Left ventricle myocardium inferior (tissue), 1 donor: ENCODE data around the gene TLE5. TPM values are rescaled to one million over a fixed set of nuclear protein-coding genes. Genes with fewer than 3 reads are reported as not detected.

Experiments
- DNase-seq: peaks from one replicate; pipeline ENCODE4 v3.0.0-alpha.2; 2020
- H3K27ac ChIP-seq: fragments of 200-600 bp; replicated peaks from 2 replicates; pipeline ENCODE4 v1.8.0; 2021
- H3K27me3 ChIP-seq: fragments of 200-600 bp; 2 replicates; pipeline ENCODE4 v1.8.0; 2021; ENCODE audit warnings: low read depth
- H3K36me3 ChIP-seq: fragments of 200-600 bp; 2 replicates; pipeline ENCODE4 v1.8.0; 2021
- H3K4me1 ChIP-seq: fragments of 200-600 bp; 2 replicates; pipeline ENCODE4 v1.8.0; 2021
- H3K4me3 ChIP-seq: fragments of 200-600 bp; 2 replicates; pipeline ENCODE4 v1.8.0; 2021; ENCODE audit warnings: mild to moderate bottlenecking, moderate library complexity
- H3K9me3 ChIP-seq: fragments of 200-600 bp; replicated peaks from 2 replicates; pipeline ENCODE4 v1.8.0; 2021
- CTCF ChIP-seq: fragments of 200-600 bp; IDR thresholded peaks from 2 replicates; pipeline ENCODE4 v1.8.0; 2021; ENCODE audit warnings: antibody characterized with exemption, mild to moderate bottlenecking, borderline replicate concordance
- intact Hi-C: fragments of 100-400 bp; cut with micrococcal nuclease; formaldehyde crosslinking; loops from one replicate; pipeline ENCODE4 v1.11.0; 2022
- total RNA-seq: library from RNA; stranded (reverse); fragmentation: NEBNext Ultra II Directional; extraction: Animal tissue kit (Norgen Biotek cat#: 25700); gene quantifications from one replicate; pipeline ENCODE4 v1.2.1, GENCODE V29; 2021
- donor health status: DM: no; HTN: yes; CAD: no; lungs with severe emphysema.

Gene TLE5
- total RNA-seq, 1 donor from 2014 or later = 799 TPM

- Histone ChIP-seq H3K27me3 (no peaks in the 10 kb centered on the region), H3K9me3 (no peaks in the 10 kb centered on the region), H3K27ac (no peak overlapping the region), H3K4me1 (peaks cover 9% of the 10 kb centered on the region), H3K36me3 (no peaks in the 10 kb centered on the region), H3K4me3 (no peak overlapping the region)
- intact Hi-C loops = no loop called here
- DNase-seq = no peak
- no peak for TF ChIP-seq CTCF
Observed at GRCh38 chr19:3067563-3067962, 5.3 kb upstream of the TLE5 start.

- intact Hi-C loops = no loop called here
- no peak for TF ChIP-seq CTCF
- H3K27me3 ChIP-seq = no peaks in the 10 kb centered on the region
Observed at GRCh38 chr19:3066482-3067049, 4.3 kb upstream of the TLE5 start.

GRCh38 chr19:3065675-3066357, 3.5 kb upstream of the TLE5 start:
- Histone ChIP-seq H3K9me3 (no peaks in the 10 kb centered on the region), H3K4me3 (no peak overlapping the region), H3K4me1 (peaks cover 17% of the 10 kb centered on the region), H3K27me3 (no peaks in the 10 kb centered on the region), H3K36me3 (no peaks in the 10 kb centered on the region), H3K27ac (no peak overlapping the region)
- TF ChIP-seq CTCF = no peak
- DNase-seq = no peak
- intact Hi-C loops = no loop called here

More at GRCh38 chr19:3066482-3067049, 4.3 kb upstream of the TLE5 start:
- Histone ChIP-seq H3K9me3 (no peaks in the 10 kb centered on the region), H3K4me1 (peaks cover 10% of the 10 kb centered on the region), H3K27ac (no peak overlapping the region), H3K36me3 (no peaks in the 10 kb centered on the region), H3K4me3 (no peak overlapping the region)
- DNase-seq = no peak

GRCh38 chr19:3064011-3064330, 1.7 kb upstream of the TLE5 start:
- no peaks in the 10 kb centered on the region for H3K9me3 ChIP-seq
- DNase-seq = no peak
- H3K4me1 ChIP-seq = peaks cover 36% of the 10 kb centered on the region
- no peaks in the 10 kb centered on the region for H3K27me3 ChIP-seq
- no peak overlapping the region for H3K4me3 ChIP-seq
- intact Hi-C loops = no loop called here
- peak overlapping the region; percentile 97 for H3K27ac ChIP-seq
- TF ChIP-seq CTCF = no peak
- H3K36me3 ChIP-seq = peaks cover 11% of the 10 kb centered on the region

GRCh38 chr19:3061182-3062161, 823 bp downstream of the TLE5 start:
- H3K4me1 ChIP-seq = peaks cover 61% of the 10 kb centered on the region
- intact Hi-C loops = no loop called here
- no peaks in the 10 kb centered on the region for H3K27me3 ChIP-seq
- TF ChIP-seq CTCF = peak; percentile 44
- H3K9me3 ChIP-seq = no peaks in the 10 kb centered on the region
- H3K36me3 ChIP-seq = peaks cover 33% of the 10 kb centered on the region
- peak overlapping the region; percentile 97 for H3K27ac ChIP-seq
- peak; percentile 73 for DNase-seq
- peak overlapping the region; percentile 79 for H3K4me3 ChIP-seq
